ENCODE data around the gene WNT7B.

- TF ChIP-seq CTCF (IDR thresholded peaks at IDR 0.05; ENCODE audit: low read length) (no peak), EZH2 (optimal IDR thresholded peaks at IDR 0.05; ENCODE audit: low read depth, low read length) (no peak), EZH2phosphoT487 (IDR thresholded peaks at IDR 0.05; ENCODE audit: low read length) (no peak)
Observed at GRCh38 chr22:45928726-45929368, 48.1 kb downstream of the WNT7B start.

All from MM.1S (cell line).